A549 treated with GW870086 at 1 μM for 4 hours (cell line): ENCODE measurements around the gene PRRT3. TPM values are rescaled to one million over a fixed set of nuclear protein-coding genes. Genes with fewer than 3 reads are reported as not detected.

Experiments
- total RNA-seq: library from RNA; stranded (reverse); fragments of 200-300 nt; extraction: Qiagen RNA extraction; gene quantifications from 5 replicates; pipeline ENCODE4 v1.2.3, GENCODE V29; 2022; ENCODE audit warnings: low read depth

PRRT3 gene
- total RNA-seq, result 1.1 to 1.8 TPM (median 1.7 TPM) in 5 replicates

DNA sequence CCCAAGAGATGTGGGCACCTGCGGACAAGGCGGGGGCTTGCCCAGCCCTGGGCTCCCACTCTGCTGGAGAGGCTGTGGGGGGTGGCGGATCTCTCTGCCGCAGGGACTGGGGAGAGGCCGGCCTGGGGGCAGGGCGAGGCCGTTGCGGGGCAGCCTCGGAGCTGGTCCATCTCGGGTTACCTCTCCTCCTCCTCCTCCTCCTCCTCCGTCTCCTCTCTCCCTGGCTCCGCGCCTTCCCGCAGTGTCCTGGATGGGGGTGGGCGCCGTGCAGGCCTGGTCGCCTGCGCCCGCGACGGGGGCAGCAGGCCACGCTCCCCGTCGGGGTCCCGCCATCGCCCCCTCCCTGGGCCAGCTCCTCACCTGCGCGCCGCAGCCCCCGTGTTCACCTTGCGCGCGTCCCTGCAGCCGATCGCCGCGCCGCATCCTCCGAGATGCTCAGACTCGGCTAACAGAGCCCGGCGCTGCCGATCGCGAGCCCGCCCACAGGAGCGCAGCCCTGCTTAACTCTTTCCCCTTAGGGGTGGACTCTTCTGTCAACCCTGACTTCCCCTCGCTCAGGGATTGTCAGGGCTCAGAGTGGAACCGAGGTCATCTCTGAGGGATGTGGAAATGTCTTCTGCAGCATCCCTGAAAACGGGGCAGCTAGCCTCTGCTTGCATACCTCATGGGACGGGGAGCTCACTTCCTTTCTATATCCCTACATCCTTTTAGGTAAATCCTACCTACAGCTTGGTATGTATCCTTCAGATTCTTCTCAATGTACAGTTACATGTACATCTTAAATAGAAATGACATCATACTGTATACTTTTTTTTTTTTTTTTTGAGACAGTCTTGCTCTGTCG, at the start of gene PRRT3:
Gene PRRT3 (minus strand): TSS at position 447 of the 844 bp plus-strand sequence. CDS start 2,293 bp downstream, outside the sequence.

DNA sequence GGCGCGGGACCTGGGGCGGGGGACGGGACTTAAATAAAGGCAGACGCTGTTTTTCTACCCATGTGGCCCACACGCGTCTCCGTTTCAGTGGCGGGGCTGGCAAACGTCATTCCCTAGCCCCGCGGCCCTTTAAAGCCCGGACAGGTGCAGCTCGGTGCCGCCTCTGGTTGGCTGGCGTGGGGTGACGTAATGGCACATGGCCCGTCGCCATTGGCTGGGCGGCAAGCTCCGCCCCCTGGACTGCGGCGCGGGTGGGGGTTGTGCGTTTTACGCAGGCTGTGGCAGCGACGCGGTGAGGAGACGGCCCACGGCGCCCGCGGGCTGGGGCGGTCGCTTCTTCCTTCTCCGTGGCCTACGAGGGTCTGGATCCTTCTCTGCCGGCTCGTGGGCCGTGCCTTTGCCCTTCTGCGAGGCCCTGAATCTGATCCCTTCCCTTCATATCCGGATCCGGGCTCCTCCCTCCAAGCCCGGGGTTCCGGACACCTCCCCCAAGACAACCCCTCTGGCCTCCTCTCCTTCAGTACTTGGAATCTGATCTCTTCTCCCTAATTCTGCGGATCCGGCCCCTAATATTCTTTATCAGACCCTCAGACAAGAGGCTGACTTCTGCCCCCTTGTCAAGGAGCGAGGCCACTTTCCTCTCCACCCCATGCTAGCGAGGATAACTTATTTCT, 18.5 kb downstream of the PRRT3 start, which contains the start of gene CRELD1:
Gene CRELD1 (plus strand): TSS at position 274 of the 674 bp plus-strand sequence. CDS start 605 bp downstream, outside the sequence.

GRCh38 chr3:9916734-9917680, 35.2 kb downstream of the PRRT3 start, which contains the start of gene IL17RC:
TSS of gene IL17RC (plus strand) at chr3:9917098. CDS start at chr3:9917316, 218 bp downstream.

DNA sequence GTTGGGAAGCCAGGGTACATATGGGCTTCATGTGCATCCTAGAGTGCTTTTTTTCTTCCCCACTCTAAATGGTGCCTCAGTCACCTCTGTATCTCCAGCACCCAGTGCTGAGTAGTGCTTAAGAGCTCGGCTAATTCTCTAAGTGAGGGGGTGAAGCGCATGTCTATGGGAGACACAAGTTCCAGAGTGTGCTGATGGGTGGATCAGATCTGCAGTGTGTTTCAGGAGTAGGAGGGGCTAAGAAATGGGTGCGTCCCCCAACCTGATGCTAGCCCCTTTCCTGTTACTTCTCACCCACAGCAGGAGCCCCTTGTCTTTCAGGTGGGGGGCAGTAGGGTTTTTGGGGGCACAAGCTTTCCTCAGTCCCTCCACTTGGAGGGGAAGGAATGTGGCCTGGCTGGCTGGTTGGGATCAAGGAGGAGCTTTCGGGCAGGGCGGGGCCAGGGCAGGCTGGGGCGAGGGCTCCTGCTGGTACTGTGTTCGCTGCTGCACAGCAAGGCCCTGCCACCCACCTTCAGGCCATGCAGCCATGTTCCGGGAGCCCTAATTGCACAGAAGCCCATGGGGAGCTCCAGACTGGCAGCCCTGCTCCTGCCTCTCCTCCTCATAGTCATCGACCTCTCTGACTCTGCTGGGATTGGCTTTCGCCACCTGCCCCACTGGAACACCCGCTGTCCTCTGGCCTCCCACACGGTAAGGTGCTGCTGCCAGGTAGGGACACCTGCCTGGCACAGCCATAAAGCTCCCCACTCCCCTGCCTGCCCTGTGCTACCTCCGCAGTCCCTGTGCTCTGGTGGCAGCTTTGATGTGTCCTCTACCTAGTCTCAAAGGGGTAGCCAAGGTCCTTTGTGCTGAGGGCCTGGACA, 49.6 kb downstream of the PRRT3 start, which contains the start of gene IL17RE:
Gene IL17RE (plus strand): TSS at position 477 of the 866 bp plus-strand sequence. CDS start 85 bp downstream, at position 562.

Other genes with a start within 250 kb of the PRRT3 start
- 0.08 to 0.37 TPM (median 0.15 TPM) in 5 replicates for gene CPNE9, start 248.6 kb downstream of the PRRT3 start, total RNA-seq
- gene BRPF1, start 220.7 kb downstream of the PRRT3 start, total RNA-seq, result 15.1 to 21.6 TPM (median 18.4 TPM) in 5 replicates
- 11.4 to 18.9 TPM (median 16.5 TPM) in 5 replicates for gene OGG1, start 202.5 kb downstream of the PRRT3 start, total RNA-seq
- 15.3 to 18.5 TPM (median 16.8 TPM) in 5 replicates for gene CAMK1, start 182.5 kb downstream of the PRRT3 start, total RNA-seq
- 51.8 to 60.8 TPM (median 59.9 TPM) in 5 replicates for gene TADA3, start 159.9 kb downstream of the PRRT3 start, total RNA-seq
- 151 to 231 TPM (median 160 TPM) in 5 replicates for gene ARPC4, start 159.3 kb downstream of the PRRT3 start, total RNA-seq
- 4.9 to 8.8 TPM (median 6.8 TPM) in 5 replicates for gene TTLL3, start 142.1 kb downstream of the PRRT3 start, total RNA-seq
- gene RPUSD3, start 108.4 kb downstream of the PRRT3 start, total RNA-seq, result 50.3 to 54.1 TPM (median 53.7 TPM) in 5 replicates
- 35.1 to 45.7 TPM (median 37.0 TPM) in 5 replicates for gene CIDEC, start 72.2 kb downstream of the PRRT3 start, total RNA-seq
- 80.7 to 106 TPM (median 91.1 TPM) in 5 replicates for gene JAGN1, start 61.8 kb downstream of the PRRT3 start, total RNA-seq
- 1.1 to 2.4 TPM (median 2.2 TPM) in 5 replicates for gene IL17RE, start 49.6 kb downstream of the PRRT3 start, total RNA-seq
- 27.9 to 29.8 TPM (median 28.7 TPM) in 5 replicates for gene IL17RC, start 35.3 kb downstream of the PRRT3 start, total RNA-seq
- 12.0 to 13.4 TPM (median 13.0 TPM) in 5 replicates for gene CRELD1, start 18.6 kb downstream of the PRRT3 start, total RNA-seq
- gene EMC3, start 34.4 kb upstream of the PRRT3 start, total RNA-seq, result 114 to 145 TPM (median 124 TPM) in 5 replicates
- gene FANCD2, start 74.0 kb upstream of the PRRT3 start, total RNA-seq, result 16.8 to 18.7 TPM (median 18.0 TPM) in 5 replicates
- gene FANCD2OS, start 155.8 kb upstream of the PRRT3 start, total RNA-seq, result not detected in 5 replicates
- gene BRK1, start 163.3 kb upstream of the PRRT3 start, total RNA-seq, result 169 to 183 TPM (median 175 TPM) in 5 replicates
- 26.5 to 35.8 TPM (median 32.9 TPM) in 5 replicates for gene VHL, start 189.4 kb upstream of the PRRT3 start, total RNA-seq
- 21.8 to 25.8 TPM (median 23.2 TPM) in 5 replicates for gene IRAK2, start 212.5 kb upstream of the PRRT3 start, total RNA-seq